MCF 10A (cell line): Measurements from ENCODE around the gene DNAJC18. TPM values are rescaled to one million over a fixed set of nuclear protein-coding genes. Genes with fewer than 3 reads are reported as not detected.

Source experiments
- BruUV-seq: library from RNA; stranded (reverse); fragments of 400-500 nt; replicated peaks from 2 replicates; lab custom pipeline; 2021; lab: Mats Ljungman, UMichigan
- CTCF ChIA-PET: fragments of 300-600 bp; sonication (Branson Sonifier 250); formaldehyde crosslinking; extraction: SDS; loops from one replicate; lab custom pipeline; 2021; ENCODE audit warnings: antibody characterized with exemption, inconsistent platforms; lab: Yijun Ruan, JAX
- POLR2A ChIA-PET: fragments of 300-600, 350-650 bp; sonication (Branson Sonifier 250); formaldehyde crosslinking; extraction: SDS; loops from one replicate; lab custom pipeline; 2020; ENCODE audit warnings: antibody characterized with exemption, inconsistent platforms; lab: Yijun Ruan, JAX
- DNase-seq: peaks from one replicate; pipeline ENCODE4 v3.0.0-alpha.2; 2018; ENCODE audit not compliant: unreplicated experiment
- H3K27ac Mint-ChIP-seq: one replicate; pipeline ENCODE4 v1.8.0; 2022; ENCODE audit warnings: mild to moderate bottlenecking, low read depth, mixed read lengths; ENCODE audit not compliant: unreplicated experiment
- H3K27me3 Mint-ChIP-seq: one replicate; pipeline ENCODE4 v1.8.0; 2022; ENCODE audit warnings: mixed read lengths; ENCODE audit not compliant: insufficient read depth, unreplicated experiment
- H3K36me3 Mint-ChIP-seq: one replicate; pipeline ENCODE4 v1.8.0; 2022; ENCODE audit warnings: mild to moderate bottlenecking, moderate library complexity, mixed read lengths; ENCODE audit not compliant: insufficient read depth, unreplicated experiment
- H3K4me1 Mint-ChIP-seq: one replicate; pipeline ENCODE4 v1.8.0; 2022; ENCODE audit warnings: mixed read lengths; ENCODE audit not compliant: insufficient read depth, unreplicated experiment
- H3K4me3 Mint-ChIP-seq: one replicate; pipeline ENCODE4 v1.8.0; 2022; ENCODE audit warnings: mild to moderate bottlenecking, moderate library complexity, mixed read lengths; ENCODE audit not compliant: unreplicated experiment
- H3K9me3 Mint-ChIP-seq: one replicate; pipeline ENCODE4 v1.8.0; 2022; ENCODE audit warnings: mixed read lengths; ENCODE audit not compliant: unreplicated experiment
- intact Hi-C: fragments of 100-400 bp; cut with micrococcal nuclease; formaldehyde crosslinking; loops from 2 replicates; pipeline ENCODE4 v1.14.1; 2022
- total RNA-seq: library from RNA; stranded (reverse); gene quantifications from 2 replicates; pipeline ENCODE4 v1.2.3, GENCODE V29; 2022
- TF ChIP-seq, protein P1 (sequence below): fragments of 200-600 bp; IDR thresholded peaks from one replicate; pipeline ENCODE4 v1.8.0; 2022; ENCODE audit warnings: antibody characterized with exemption, mild to moderate bottlenecking; ENCODE audit not compliant: unreplicated experiment

DNAJC18 gene
- total RNA-seq, 1 experiment from 2014 or later = 15.1 TPM

- H3K27ac Mint-ChIP-seq = peak overlapping the region; percentile 94
- peaks cover 6% of the 10 kb centered on the region for H3K36me3 Mint-ChIP-seq
- no TSS peak for BruUV-seq
- no peak for DNase-seq
- no peak overlapping the region for H3K4me3 Mint-ChIP-seq
- POLR2A ChIA-PET = interaction anchor here (0.7 to 1.7 kb wide), 6 partner anchors 9 to 43 kb away, joined by 3 to 10 read pairs (median 4); partner anchors contain the start of genes DNAJC18 and STING1
- TF ChIP-seq, protein P1, sequence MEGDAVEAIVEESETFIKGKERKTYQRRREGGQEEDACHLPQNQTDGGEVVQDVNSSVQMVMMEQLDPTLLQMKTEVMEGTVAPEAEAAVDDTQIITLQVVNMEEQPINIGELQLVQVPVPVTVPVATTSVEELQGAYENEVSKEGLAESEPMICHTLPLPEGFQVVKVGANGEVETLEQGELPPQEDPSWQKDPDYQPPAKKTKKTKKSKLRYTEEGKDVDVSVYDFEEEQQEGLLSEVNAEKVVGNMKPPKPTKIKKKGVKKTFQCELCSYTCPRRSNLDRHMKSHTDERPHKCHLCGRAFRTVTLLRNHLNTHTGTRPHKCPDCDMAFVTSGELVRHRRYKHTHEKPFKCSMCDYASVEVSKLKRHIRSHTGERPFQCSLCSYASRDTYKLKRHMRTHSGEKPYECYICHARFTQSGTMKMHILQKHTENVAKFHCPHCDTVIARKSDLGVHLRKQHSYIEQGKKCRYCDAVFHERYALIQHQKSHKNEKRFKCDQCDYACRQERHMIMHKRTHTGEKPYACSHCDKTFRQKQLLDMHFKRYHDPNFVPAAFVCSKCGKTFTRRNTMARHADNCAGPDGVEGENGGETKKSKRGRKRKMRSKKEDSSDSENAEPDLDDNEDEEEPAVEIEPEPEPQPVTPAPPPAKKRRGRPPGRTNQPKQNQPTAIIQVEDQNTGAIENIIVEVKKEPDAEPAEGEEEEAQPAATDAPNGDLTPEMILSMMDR = no peak
- no peaks in the 10 kb centered on the region for H3K27me3 Mint-ChIP-seq
- H3K4me1 Mint-ChIP-seq = peaks cover 15% of the 10 kb centered on the region
- CTCF ChIA-PET = interaction anchor here (1.0 kb wide), 1 partner anchor 9 kb away, joined by 5 read pairs; no protein-coding TSS in a partner anchor
- intact Hi-C loops = no loop called here
- no peaks in the 10 kb centered on the region for H3K9me3 Mint-ChIP-seq
Observed at GRCh38 chr5:139473105-139473504, 33.8 kb upstream of the DNAJC18 start.

GRCh38 chr5:139472386-139473030, 33.2 kb upstream of the DNAJC18 start:
- Mint-ChIP-seq H3K9me3 (no peaks in the 10 kb centered on the region), H3K36me3 (peaks cover 6% of the 10 kb centered on the region), H3K27ac (peak overlapping the region; percentile 94), H3K4me3 (no peak overlapping the region), H3K27me3 (no peaks in the 10 kb centered on the region), H3K4me1 (peaks cover 15% of the 10 kb centered on the region)
- CTCF ChIA-PET = interaction anchor here (1.0 kb wide), 1 partner anchor 9 kb away, joined by 5 read pairs; no protein-coding TSS in a partner anchor
- no TSS peak for BruUV-seq
- DNase-seq = no peak
- TF ChIP-seq, protein P1 = no peak
- intact Hi-C loops = no loop called here
- POLR2A ChIA-PET = interaction anchor here (1.0 kb wide), 1 partner anchor 9 kb away, joined by 3 read pairs; no protein-coding TSS in a partner anchor

- Mint-ChIP-seq H3K27ac (no peak within 1 kb of the TSS), H3K4me1 (peaks cover 15% of the 10 kb centered on the region), H3K27me3 (no peaks in the 10 kb centered on the region), H3K4me3 (no peak within 1 kb of the TSS), H3K36me3 (no peaks in the 10 kb centered on the region), H3K9me3 (no peaks in the 10 kb centered on the region)
- BruUV-seq = no TSS peak
- POLR2A ChIA-PET = interaction anchor here (0.9 kb wide), 1 partner anchor 26 kb away, joined by 3 read pairs; no protein-coding TSS in a partner anchor
- no peak for DNase-seq
- CTCF ChIA-PET = interaction anchor here (0.5 to 0.6 kb wide), 2 partner anchors 17 to 114 kb away, joined by 3 read pairs; no protein-coding TSS in a partner anchor
- TF ChIP-seq, protein P1 = no peak
- intact Hi-C loops = no loop called here
Observed at GRCh38 chr5:139470821-139471300, 31.5 kb upstream of the DNAJC18 start, which contains the start of gene SMIM33. Gene SMIM33 (plus strand): TSS chr5:139471004. CDS start chr5:139471122, 118 bp downstream.

- intact Hi-C loops = no loop called here
- CTCF ChIA-PET = no interaction called here
- no peak overlapping the region for H3K27ac Mint-ChIP-seq
- no peak overlapping the region for H3K4me3 Mint-ChIP-seq
- POLR2A ChIA-PET = interaction anchor here (1.1 to 1.2 kb wide), 2 partner anchors 14 to 112 kb away, joined by 3 to 5 read pairs; partner anchors contain the start of gene STING1
- no peaks in the 10 kb centered on the region for H3K27me3 Mint-ChIP-seq
- H3K9me3 Mint-ChIP-seq = no peaks in the 10 kb centered on the region
- TF ChIP-seq, protein P1 = no peak
- H3K36me3 Mint-ChIP-seq = no peaks in the 10 kb centered on the region
- BruUV-seq = no TSS peak
- H3K4me1 Mint-ChIP-seq = peaks cover 6% of the 10 kb centered on the region
- DNase-seq = peak; percentile 45
Observed at GRCh38 chr5:139468421-139468931, 29.2 kb upstream of the DNAJC18 start.
